OCI-LY7 (cell line): ENCODE results near the gene NSL1. TPM values are rescaled to one million over a fixed set of nuclear protein-coding genes. Genes with fewer than 3 reads are reported as not detected.

Experiments used
- BruUV-seq: library from RNA; stranded (reverse); fragments of 400-500 nt; replicated peaks from 2 replicates; lab custom pipeline; 2021; lab: Mats Ljungman, UMichigan
- CTCF ChIA-PET: fragments of 300-600 bp; sonication (Branson Sonifier 250); formaldehyde crosslinking; loops from one replicate; lab custom pipeline; 2022; ENCODE audit warnings: antibody characterized with exemption; ENCODE audit not compliant: unreplicated experiment; lab: Charles Lee
- POLR2A ChIA-PET: fragments of 300-600 bp; sonication (Branson Sonifier 250); formaldehyde crosslinking; loops from one replicate; lab custom pipeline; 2022; ENCODE audit warnings: antibody characterized with exemption; lab: Charles Lee
- DNase-seq: peaks from one replicate; pipeline ENCODE4 v3.0.0-alpha.2; 2015; ENCODE audit warnings: low spot score
- H2AFZ ChIP-seq: fragments of 200-600 bp; sonication (generic), shearing (Covaris generic); 2 replicates; pipeline ENCODE4 v1.6.1; 2014; ENCODE audit warnings: mild to moderate bottlenecking, antibody characterized with exemption, low read length, moderate library complexity
- H3K27ac ChIP-seq: fragments of 200-600 bp; sonication (generic); 2 replicates; pipeline ENCODE4 v1.5.1; 2014; ENCODE audit warnings: mixed run types, low read depth, mild to moderate bottlenecking, moderate library complexity, low read length, inconsistent platforms; ENCODE audit not compliant: poor library complexity, severe bottlenecking
- H3K36me3 ChIP-seq: fragments of 200-600 bp; sonication (generic); 2 replicates; pipeline ENCODE4 v1.6.1; 2014; ENCODE audit warnings: mild to moderate bottlenecking, antibody characterized with exemption, low read length, moderate library complexity, mixed read lengths; ENCODE audit not compliant: insufficient read depth
- H3K4me1 ChIP-seq: fragments of 200-600 bp; sonication (generic); 2 replicates; pipeline ENCODE4 v1.5.1; 2014; ENCODE audit warnings: mild to moderate bottlenecking, low read length; ENCODE audit not compliant: insufficient read depth, poor library complexity, severe bottlenecking
- H3K4me2 ChIP-seq: fragments of 200-600 bp; sonication (generic); 2 replicates; pipeline ENCODE4 v1.6.1; 2014; ENCODE audit warnings: mild to moderate bottlenecking, low read length
- H3K4me3 ChIP-seq: fragments of 200-600 bp; sonication (generic); 2 replicates; pipeline ENCODE4 v1.5.1; 2014; ENCODE audit warnings: mild to moderate bottlenecking, low read depth, low read length; ENCODE audit not compliant: poor library complexity, severe bottlenecking
- H3K79me2 ChIP-seq: fragments of 200-600 bp; sonication (generic); 2 replicates; pipeline ENCODE4 v1.6.1; 2016; ENCODE audit warnings: low read depth, mild to moderate bottlenecking, low read length, moderate library complexity, mixed read lengths; ENCODE audit not compliant: insufficient read depth
- H3K9me2 ChIP-seq: fragments of 200-600 bp; sonication (generic); 2 replicates; pipeline ENCODE4 v1.6.1; 2016; ENCODE audit warnings: mild to moderate bottlenecking, low read length, mixed read lengths; ENCODE audit not compliant: insufficient read depth
- H3K9me3 ChIP-seq: fragments of 200-600 bp; sonication (generic); 2 replicates; pipeline ENCODE4 v1.6.1; 2014; ENCODE audit warnings: mild to moderate bottlenecking, mixed run types, low read length, mixed read lengths
- H4K20me1 ChIP-seq: fragments of 200-600 bp; sonication (generic); 2 replicates; pipeline ENCODE4 v1.6.1; 2014; ENCODE audit warnings: mild to moderate bottlenecking, antibody characterized with exemption, low read length, moderate library complexity, mixed read lengths; ENCODE audit not compliant: insufficient read depth
- EZH2phosphoT487 ChIP-seq: fragments of 200-600 bp; sonication (generic); IDR thresholded peaks from 2 replicates; pipeline ENCODE4 v1.6.1; 2018; ENCODE audit warnings: low read depth, borderline replicate concordance, mild to moderate bottlenecking, mixed run types, antibody characterized with exemption, low read length, moderate library complexity, mixed read lengths
- intact Hi-C: fragments of 100-400 bp; cut with micrococcal nuclease; formaldehyde crosslinking; loops from one replicate; pipeline ENCODE4 v1.10.0; 2022; ENCODE audit not compliant: unreplicated experiment
- total RNA-seq, 2 experiments: library from RNA; depleted of rRNA in 1 of 2; stranded (reverse); fragments of >200 nt in 1 of 2; shearing (Covaris generic) in 1 of 2; gene quantifications; 2 replicates each; pipeline ENCODE4 v1.2.3, GENCODE V29; 2014 to 2022
- TF ChIP-seq, protein P1 (sequence below): fragments of 200-600 bp; sonication (generic); conservative IDR thresholded peaks from 2 replicates; pipeline ENCODE4 v1.5.1; 2014; ENCODE audit warnings: mild to moderate bottlenecking, antibody characterized with exemption, low read length, moderate library complexity, mixed read lengths

NSL1 gene
- total RNA-seq, 2 experiments from 2014 or later = 66.8 to 70.9 TPM

DNA sequence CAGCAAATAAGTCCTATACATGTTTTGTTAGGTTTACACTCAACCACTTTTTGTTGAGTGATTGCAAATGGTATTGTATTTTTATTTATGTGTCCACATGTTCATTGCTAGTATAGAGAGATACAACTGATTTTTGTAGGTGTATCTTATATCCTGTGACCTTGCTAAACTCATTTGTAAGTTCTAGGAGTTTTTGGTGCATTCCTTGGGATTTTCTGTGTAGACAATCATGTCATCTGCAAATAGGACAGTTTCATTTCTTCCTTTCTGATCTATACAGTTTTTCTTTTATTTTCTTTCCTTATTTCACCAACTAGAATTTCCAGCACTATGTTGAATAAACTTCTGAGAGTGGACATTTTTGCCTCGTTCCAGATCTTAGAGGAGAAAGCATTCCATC is 75.4 kb downstream of the NSL1 start:
- H3K36me3 ChIP-seq = no peaks in the 10 kb centered on the region
- H3K4me1 ChIP-seq = no peaks in the 10 kb centered on the region
- H3K9me3 ChIP-seq = no peaks in the 10 kb centered on the region
- no peaks in the 10 kb centered on the region for H3K79me2 ChIP-seq
- no peak for DNase-seq
- intact Hi-C loops = no loop called here
- H3K4me2 ChIP-seq = no peak overlapping the region
- ChIA-PET POLR2A (interaction anchor here (0.6 kb wide), 1 partner anchor 97 kb away, joined by 3 read pairs; no protein-coding TSS in a partner anchor), CTCF (no interaction called here)
- no peaks in the 10 kb centered on the region for H4K20me1 ChIP-seq
- no peak overlapping the region for H3K27ac ChIP-seq
- BruUV-seq = no TSS peak
- H3K9me2 ChIP-seq = no peaks in the 10 kb centered on the region
- H3K4me3 ChIP-seq = no peak overlapping the region
- no peak for TF ChIP-seq EZH2phosphoT487
- TF ChIP-seq, protein P1, sequence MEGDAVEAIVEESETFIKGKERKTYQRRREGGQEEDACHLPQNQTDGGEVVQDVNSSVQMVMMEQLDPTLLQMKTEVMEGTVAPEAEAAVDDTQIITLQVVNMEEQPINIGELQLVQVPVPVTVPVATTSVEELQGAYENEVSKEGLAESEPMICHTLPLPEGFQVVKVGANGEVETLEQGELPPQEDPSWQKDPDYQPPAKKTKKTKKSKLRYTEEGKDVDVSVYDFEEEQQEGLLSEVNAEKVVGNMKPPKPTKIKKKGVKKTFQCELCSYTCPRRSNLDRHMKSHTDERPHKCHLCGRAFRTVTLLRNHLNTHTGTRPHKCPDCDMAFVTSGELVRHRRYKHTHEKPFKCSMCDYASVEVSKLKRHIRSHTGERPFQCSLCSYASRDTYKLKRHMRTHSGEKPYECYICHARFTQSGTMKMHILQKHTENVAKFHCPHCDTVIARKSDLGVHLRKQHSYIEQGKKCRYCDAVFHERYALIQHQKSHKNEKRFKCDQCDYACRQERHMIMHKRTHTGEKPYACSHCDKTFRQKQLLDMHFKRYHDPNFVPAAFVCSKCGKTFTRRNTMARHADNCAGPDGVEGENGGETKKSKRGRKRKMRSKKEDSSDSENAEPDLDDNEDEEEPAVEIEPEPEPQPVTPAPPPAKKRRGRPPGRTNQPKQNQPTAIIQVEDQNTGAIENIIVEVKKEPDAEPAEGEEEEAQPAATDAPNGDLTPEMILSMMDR = no peak
- H2AFZ ChIP-seq = no peak overlapping the region

DNA sequence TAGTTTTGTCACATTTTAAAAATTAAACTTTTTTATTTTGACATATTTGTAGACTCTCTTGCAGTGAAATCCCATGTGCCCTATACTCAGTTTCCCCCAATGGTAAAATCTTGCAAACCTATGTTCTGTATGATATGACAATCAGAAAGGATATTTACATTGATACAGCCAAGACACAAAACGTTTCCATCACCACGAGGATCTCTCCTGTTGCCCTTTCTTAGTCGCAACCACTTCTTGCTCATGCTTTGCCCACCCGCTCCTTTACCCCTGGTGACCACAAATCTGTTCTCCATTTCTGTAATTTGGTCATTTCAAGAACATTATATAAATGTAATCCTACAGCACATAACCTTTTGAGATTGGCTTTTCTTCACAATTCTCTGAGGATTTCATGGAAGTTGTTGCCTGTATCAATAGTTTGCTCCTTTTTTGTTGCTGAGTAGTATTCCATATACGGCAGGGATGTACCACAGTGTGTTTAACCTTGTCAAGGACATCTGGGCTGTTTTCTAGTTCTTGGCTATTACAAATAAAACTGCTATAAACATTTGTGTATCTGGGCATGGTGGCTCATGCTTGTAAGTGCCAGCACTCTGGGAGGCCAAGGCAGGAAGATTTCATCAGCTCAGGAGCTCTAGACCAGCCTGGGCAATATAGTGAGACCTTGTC is 78.0 kb downstream of the NSL1 start:
- CTCF ChIA-PET = no interaction called here
- TF ChIP-seq, protein P1 = no peak
- TF ChIP-seq EZH2phosphoT487 = no peak
- H3K9me3 ChIP-seq = no peaks in the 10 kb centered on the region
- BruUV-seq = no TSS peak
- intact Hi-C loops = no loop called here
- no peak overlapping the region for H3K4me3 ChIP-seq
- no peak for DNase-seq
- no peaks in the 10 kb centered on the region for H3K9me2 ChIP-seq
- no peaks in the 10 kb centered on the region for H4K20me1 ChIP-seq
- POLR2A ChIA-PET = no interaction called here
- no peak overlapping the region for H3K4me2 ChIP-seq
- no peaks in the 10 kb centered on the region for H3K4me1 ChIP-seq
- no peak overlapping the region for H2AFZ ChIP-seq
- H3K27ac ChIP-seq = no peak overlapping the region
- H3K36me3 ChIP-seq = no peaks in the 10 kb centered on the region
- H3K79me2 ChIP-seq = no peaks in the 10 kb centered on the region
